Liver (tissue), 9 donors: ENCODE data around the gene CREB3L2. TPM values are rescaled to one million over a fixed set of nuclear protein-coding genes. Genes with fewer than 3 reads are reported as not detected.

Source experiments
- DNase-seq: peaks from one replicate; pipeline ENCODE4 v3.0.0-alpha.2; 2017; ENCODE audit warnings: low spot score
- H3K27ac ChIP-seq, 2 donors: one replicate each; pipeline ENCODE4 v1.7.0; 2013; ENCODE audit warnings: inconsistent platforms in 2 of 2, low read length in 2 of 2, control low read depth in 1 of 2, low read depth in 1 of 2, mild to moderate bottlenecking in 1 of 2
- H3K27me3 ChIP-seq, 4 donors: one replicate each; pipeline versions ENCODE4 v1.6.1 to v1.7.0; 2013; ENCODE audit warnings: low read length in 3 of 4, inconsistent platforms in 1 of 4, mild to moderate bottlenecking in 1 of 4, moderate library complexity in 1 of 4; ENCODE audit not compliant: control insufficient read depth in 4 of 4, insufficient read depth in 4 of 4
- H3K36me3 ChIP-seq, 4 donors: one replicate each; pipeline versions ENCODE4 v1.6.1 to v1.7.0; 2013; ENCODE audit warnings: low read length in 3 of 4, mild to moderate bottlenecking in 3 of 4, low read depth in 1 of 4, moderate library complexity in 1 of 4; ENCODE audit not compliant: control insufficient read depth in 4 of 4, insufficient read depth in 3 of 4
- H3K4me1 ChIP-seq, 4 donors: one replicate each; pipeline versions ENCODE4 v1.6.1 to v1.7.0; 2013; ENCODE audit warnings: low read length in 3 of 4, mild to moderate bottlenecking in 3 of 4, moderate library complexity in 1 of 4; ENCODE audit not compliant: control insufficient read depth in 4 of 4, insufficient read depth in 4 of 4
- H3K4me3 ChIP-seq, 3 donors: one replicate each; pipeline versions ENCODE4 v1.6.1 to v1.7.0; 2013; ENCODE audit warnings: low read length in 3 of 3, control low read depth in 1 of 3, low read depth in 1 of 3, mild to moderate bottlenecking in 1 of 3
- H3K9ac ChIP-seq, 2 donors: one replicate each; pipeline ENCODE4 v1.7.0; 2013; ENCODE audit warnings: low read length in 2 of 2, mild to moderate bottlenecking in 2 of 2, moderate library complexity in 2 of 2, control low read depth in 1 of 2, low read depth in 1 of 2
- H3K9me3 ChIP-seq, 4 donors: one replicate each; pipeline versions ENCODE4 v1.6.1 to v1.7.0; 2013; ENCODE audit warnings: low read length in 3 of 4; ENCODE audit not compliant: control insufficient read depth in 4 of 4
- ATF3 ChIP-seq: IDR thresholded peaks from 2 replicates; pipeline ENCODE4 v1.6.1; 2016; ENCODE audit warnings: antibody characterized with exemption
- CTCF ChIP-seq: fragments of 150-350 bp; IDR thresholded peaks from 2 replicates; pipeline ENCODE4 v1.5.1; 2017; ENCODE audit warnings: improper control_type of control experiment, low read depth, low read length; ENCODE audit not compliant: missing input control
- EGR1 ChIP-seq, 2 donors: IDR thresholded peaks; 2 replicates each; pipeline ENCODE4 v1.6.1; 2016 to 2018; ENCODE audit warnings: antibody characterized with exemption in 2 of 2, low read depth in 2 of 2
- FOXA1 ChIP-seq: IDR thresholded peaks from 2 replicates; pipeline ENCODE4 v1.6.1; 2016; ENCODE audit warnings: antibody characterized with exemption
- FOXA2 ChIP-seq: IDR thresholded peaks from 2 replicates; pipeline ENCODE4 v1.6.1; 2016; ENCODE audit warnings: antibody characterized with exemption
- GABPA ChIP-seq, 2 donors: IDR thresholded peaks in 1 of 2; conservative IDR thresholded peaks in 1 of 2; 2 replicates each; pipeline ENCODE4 v1.6.1; 2016; ENCODE audit warnings: antibody characterized with exemption in 2 of 2, mild to moderate bottlenecking in 1 of 2, moderate library complexity in 1 of 2
- HNF4A ChIP-seq, 2 donors: conservative IDR thresholded peaks; 2 replicates each; pipeline ENCODE4 v1.6.1; 2016; ENCODE audit warnings: antibody characterized with exemption in 2 of 2, mild to moderate bottlenecking in 2 of 2
- HNF4G ChIP-seq: IDR thresholded peaks from 2 replicates; pipeline ENCODE4 v1.6.1; 2016; ENCODE audit warnings: antibody characterized with exemption
- JUND ChIP-seq, 2 donors: IDR thresholded peaks; 2 replicates each; pipeline ENCODE4 v1.6.1; 2016; ENCODE audit warnings: antibody characterized with exemption in 2 of 2
- MAX ChIP-seq: IDR thresholded peaks from 2 replicates; pipeline ENCODE4 v1.6.1; 2016; ENCODE audit warnings: antibody characterized with exemption
- NR2F2 ChIP-seq: IDR thresholded peaks from 2 replicates; pipeline ENCODE4 v1.6.1; 2016; ENCODE audit warnings: antibody characterized with exemption
- RAD21 ChIP-seq, 2 donors: IDR thresholded peaks; 2 replicates each; pipeline ENCODE4 v1.6.1; 2016; ENCODE audit warnings: antibody characterized with exemption in 2 of 2, mild to moderate bottlenecking in 2 of 2
- REST ChIP-seq: IDR thresholded peaks from 2 replicates; pipeline ENCODE4 v1.6.1; 2016; ENCODE audit warnings: antibody characterized with exemption, mild to moderate bottlenecking
- RXRA ChIP-seq, 2 donors: IDR thresholded peaks; 2 replicates each; pipeline ENCODE4 v1.6.1; 2017 to 2018; ENCODE audit warnings: antibody characterized with exemption in 2 of 2, mild to moderate bottlenecking in 1 of 2
- SP1 ChIP-seq: IDR thresholded peaks from 2 replicates; pipeline ENCODE4 v1.6.1; 2018; ENCODE audit warnings: antibody characterized with exemption, mild to moderate bottlenecking
- TAF1 ChIP-seq: conservative IDR thresholded peaks from 2 replicates; pipeline ENCODE4 v1.6.1; 2016; ENCODE audit warnings: antibody characterized with exemption, mild to moderate bottlenecking
- YY1 ChIP-seq: IDR thresholded peaks from 2 replicates; pipeline ENCODE4 v1.6.1; 2016; ENCODE audit warnings: antibody characterized with exemption, mild to moderate bottlenecking
- ZBTB33 ChIP-seq: IDR thresholded peaks from 2 replicates; pipeline ENCODE4 v1.6.1; 2016; ENCODE audit warnings: antibody characterized with exemption
- WGBS: extraction: QIAGEN DNeasy Blood & Tissue Kit; methylation state at CpG from one replicate; pipeline ENCODE4 v1.1.7; 2013; 5-methylcytosine and 5-hydroxymethylcytosine counted together
- polyA plus RNA-seq, 2 donors: library from polyadenylated mRNA; stranded (reverse) in 1 of 2; unstranded in 1 of 2; fragments of 200-250 nt in 1 of 2; fragments of >200 nt in 1 of 2; fragmentation: Nextera tagmentation in 1 of 2; extraction: Ambion mirVana in 1 of 2; gene quantifications; one replicate each; pipeline versions ENCODE4 v1.2.1 to v1.2.3, GENCODE V29; 2013 to 2015
- total RNA-seq, 2 donors: library from RNA; depleted of rRNA; stranded (reverse); fragments of >200 nt; gene quantifications; one replicate each; pipeline ENCODE4 v1.2.3, GENCODE V29; 2014
- donor health status: healthy.
- donor health status: healthy.
- donor health status: healthy.
- donor health status: healthy.
- donor health status: healthy.

CREB3L2 gene
- total and polyA plus RNA-seq, 4 donors = 6.7 to 16.6 (median 9.9) TPM

DNA sequence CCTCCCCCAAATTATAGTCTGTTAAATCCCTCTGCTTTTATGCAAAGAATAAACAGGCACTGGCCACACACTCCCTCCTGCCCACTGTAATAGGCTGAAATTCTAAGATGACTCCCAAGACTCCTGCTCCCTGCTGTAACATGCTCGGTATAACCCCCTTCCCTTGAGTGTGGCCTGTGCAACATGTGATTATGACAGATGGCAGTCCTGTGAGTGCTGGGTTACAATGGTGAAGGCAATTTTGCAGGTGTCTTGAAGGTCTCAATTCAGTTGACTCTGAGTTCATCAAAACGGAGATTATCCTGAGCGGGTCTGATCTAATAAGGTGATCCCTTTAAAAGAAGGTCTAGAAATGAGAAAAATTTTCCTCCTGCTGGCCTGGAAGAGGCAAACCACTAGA lies 55.9 kb downstream of the CREB3L2 start:
- H3K27me3 ChIP-seq = no peaks in the 10 kb centered on the region
- H3K9me3 ChIP-seq = no peaks in the 10 kb centered on the region
- no peak overlapping the region for H3K9ac ChIP-seq
- WGBS = 95% methylated on average over 3 of the region's 3 CpGs
- no peak overlapping the region for H3K27ac ChIP-seq
- H3K4me1 ChIP-seq = peaks cover 5 to 42% (median 19%) of the 10 kb centered on the region in 4 donors
- no peak overlapping the region for H3K4me3 ChIP-seq
- no peak for DNase-seq
- H3K36me3 ChIP-seq = no peaks in the 10 kb centered on the region
- TF ChIP-seq GABPA (IDR thresholded peaks at IDR 0.05 in 1 of 2, conservative IDR thresholded peaks at IDR 0.05 in 1 of 2) (no peak), HNF4A (conservative IDR thresholded peaks at IDR 0.05) (no peak), TAF1 (no peak), RAD21 (IDR thresholded peaks at IDR 0.05) (no peak), JUND (IDR thresholded peaks at IDR 0.05) (no peak), ATF3 (no peak), FOXA1 (no peak), FOXA2 (no peak), EGR1 (IDR thresholded peaks at IDR 0.05; ENCODE audit: low read depth in 2 of 2) (no peak), RXRA (IDR thresholded peaks at IDR 0.05) (no peak), SP1 (no peak), CTCF (no peak), ZBTB33 (no peak), HNF4G (no peak), YY1 (no peak), NR2F2 (no peak)

DNA sequence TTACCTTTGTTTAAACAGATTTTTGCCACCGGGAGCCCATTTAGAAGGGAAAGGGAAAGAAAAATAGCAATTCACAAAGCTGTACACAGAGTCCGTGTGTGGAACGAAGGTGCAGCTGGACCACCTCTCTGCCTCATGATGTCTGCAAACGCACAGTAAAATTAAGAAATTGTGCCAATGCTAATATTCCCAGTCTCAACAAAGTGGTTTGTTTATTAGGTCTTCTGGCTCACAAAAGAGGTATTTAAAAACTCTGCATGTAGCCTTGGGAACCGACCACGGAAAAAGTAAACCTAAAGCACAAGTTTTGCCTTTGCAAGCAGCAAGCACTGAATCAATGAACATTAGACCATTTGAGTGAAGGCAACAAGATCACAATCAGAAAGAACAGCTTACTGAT lies 57.7 kb downstream of the CREB3L2 start:
- Histone ChIP-seq H3K27ac (no peak overlapping the region), H3K4me1 (peaks cover 7 to 47% (median 23%) of the 10 kb centered on the region in 4 donors), H3K27me3 (no peaks in the 10 kb centered on the region), H3K9ac (no peak overlapping the region), H3K36me3 (no peaks in the 10 kb centered on the region), H3K9me3 (no peaks in the 10 kb centered on the region), H3K4me3 (no peak overlapping the region)
- TF ChIP-seq NR2F2 = no peak
- no peak for TF ChIP-seq ZBTB33
- no peak for TF ChIP-seq FOXA2
- no peak for TF ChIP-seq HNF4G
- TF ChIP-seq ATF3 = no peak
- TF ChIP-seq CTCF = no peak
- TF ChIP-seq RAD21 (IDR thresholded peaks at IDR 0.05) = no peak
- TF ChIP-seq EGR1 (IDR thresholded peaks at IDR 0.05; ENCODE audit: low read depth in 2 of 2) = no peak
- TF ChIP-seq JUND (IDR thresholded peaks at IDR 0.05) = no peak
- no peak for TF ChIP-seq REST
- TF ChIP-seq GABPA (IDR thresholded peaks at IDR 0.05 in 1 of 2, conservative IDR thresholded peaks at IDR 0.05 in 1 of 2) = no peak
- no peak for TF ChIP-seq TAF1
- TF ChIP-seq RXRA (IDR thresholded peaks at IDR 0.05) = no peak
- no peak for TF ChIP-seq MAX
- TF ChIP-seq HNF4A (conservative IDR thresholded peaks at IDR 0.05) = no peak
- no peak for TF ChIP-seq YY1
- no peak for TF ChIP-seq SP1
- TF ChIP-seq FOXA1 = no peak
- no peak for DNase-seq
- WGBS = 35% methylated on average over 6 of the region's 6 CpGs
